Upper lobe of left lung (tissue), 6 donors: Measurements from ENCODE around the gene RASD2. TPM values are rescaled to one million over a fixed set of nuclear protein-coding genes. Genes with fewer than 3 reads are reported as not detected.
"Not testable (repeated sequence)": the region's sequence is repeated elsewhere in the genome, so short reads cannot be mapped to it uniquely, and the experiment has no call there.

Source experiments
- ATAC-seq, 2 donors: fragments of 200-7000 bp; cut with Tn5 transposase; one replicate each; pipeline ENCODE4 v1.9.1; 2022; ENCODE audit warnings: mild to moderate bottlenecking in 2 of 2, moderate library complexity in 2 of 2; ENCODE audit not compliant: low FRiP score in 2 of 2
- DNase-seq, 2 donors: peaks; one replicate each; pipeline ENCODE4 v3.0.0-alpha.2; 2019 to 2020
- H3K27ac ChIP-seq, 4 donors: fragments of 200-600 bp; sonication (generic); one replicate each; pipeline ENCODE4 v1.5.1; 2016 to 2019
- H3K27me3 ChIP-seq, 4 donors: fragments of 200-600 bp; sonication (generic); one replicate each; pipeline ENCODE4 v1.5.1; 2017 to 2019
- H3K36me3 ChIP-seq, 4 donors: fragments of 200-600 bp; sonication (generic); one replicate each; pipeline ENCODE4 v1.5.1; 2016 to 2019
- H3K4me1 ChIP-seq, 4 donors: fragments of 200-600 bp; sonication (generic); one replicate each; pipeline ENCODE4 v1.5.1; 2018 to 2019
- H3K4me3 ChIP-seq, 4 donors: fragments of 200-600 bp; sonication (generic); one replicate each; pipeline ENCODE4 v1.5.1; 2017 to 2019; ENCODE audit warnings: mild to moderate bottlenecking in 2 of 4, moderate library complexity in 1 of 4
- H3K9me3 ChIP-seq, 4 donors: fragments of 200-600 bp; sonication (generic); one replicate each; pipeline ENCODE4 v1.5.1; 2018 to 2019
- EP300 ChIP-seq, 4 donors: sonication (generic); formaldehyde crosslinking; IDR thresholded peaks; one replicate each; pipeline ENCODE4 v1.5.1; 2017; ENCODE audit warnings: antibody characterized with exemption in 4 of 4, control low read depth in 2 of 4
- POLR2A ChIP-seq, 4 donors: fragments of 450-650 bp; IDR thresholded peaks; one replicate each; pipeline ENCODE4 v1.5.1; 2016 to 2017; ENCODE audit warnings: antibody characterized with exemption in 4 of 4, mild to moderate bottlenecking in 2 of 4
- POLR2AphosphoS5 ChIP-seq, 2 donors: sonication (generic); formaldehyde crosslinking; IDR thresholded peaks; one replicate each; pipeline ENCODE4 v1.5.1; 2017; ENCODE audit warnings: antibody characterized with exemption in 2 of 2
- WGBS, 2 donors: methylation state at CpG; one replicate each; pipeline ENCODE4 v1.1.5; 2017 to 2018; 5-methylcytosine and 5-hydroxymethylcytosine counted together
- total RNA-seq, 6 donors: library from RNA; depleted of rRNA in 4 of 6; stranded (reverse); fragments of >200 nt in 4 of 6; gene quantifications; one replicate each; pipeline versions ENCODE4 v1.1.0 to v1.2.1, GENCODE V29; 2016 to 2021
- TF ChIP-seq, protein P1 (sequence below), 6 experiments: fragments of 450-650 bp in 4 of 6; fragments of 200-600 bp in 2 of 6; sonication (generic) in 2 of 6; IDR thresholded peaks; one replicate each; pipeline ENCODE4 v1.5.1; 2016 to 2019; ENCODE audit warnings: antibody characterized with exemption in 6 of 6
- donor health status: DM: no; HTN: no; CAD: no; lungs with moderate emphysema.
- donor health status: DM: no; HTN: yes; CAD: no; lungs with severe emphysema.

The RASD2 gene
- total RNA-seq, 6 donors from 2014 or later = 0.49 to 4.2 (median 1.7) TPM

- TF ChIP-seq, protein P1, sequence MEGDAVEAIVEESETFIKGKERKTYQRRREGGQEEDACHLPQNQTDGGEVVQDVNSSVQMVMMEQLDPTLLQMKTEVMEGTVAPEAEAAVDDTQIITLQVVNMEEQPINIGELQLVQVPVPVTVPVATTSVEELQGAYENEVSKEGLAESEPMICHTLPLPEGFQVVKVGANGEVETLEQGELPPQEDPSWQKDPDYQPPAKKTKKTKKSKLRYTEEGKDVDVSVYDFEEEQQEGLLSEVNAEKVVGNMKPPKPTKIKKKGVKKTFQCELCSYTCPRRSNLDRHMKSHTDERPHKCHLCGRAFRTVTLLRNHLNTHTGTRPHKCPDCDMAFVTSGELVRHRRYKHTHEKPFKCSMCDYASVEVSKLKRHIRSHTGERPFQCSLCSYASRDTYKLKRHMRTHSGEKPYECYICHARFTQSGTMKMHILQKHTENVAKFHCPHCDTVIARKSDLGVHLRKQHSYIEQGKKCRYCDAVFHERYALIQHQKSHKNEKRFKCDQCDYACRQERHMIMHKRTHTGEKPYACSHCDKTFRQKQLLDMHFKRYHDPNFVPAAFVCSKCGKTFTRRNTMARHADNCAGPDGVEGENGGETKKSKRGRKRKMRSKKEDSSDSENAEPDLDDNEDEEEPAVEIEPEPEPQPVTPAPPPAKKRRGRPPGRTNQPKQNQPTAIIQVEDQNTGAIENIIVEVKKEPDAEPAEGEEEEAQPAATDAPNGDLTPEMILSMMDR (IDR thresholded peaks at IDR 0.05) = no peak
- TF ChIP-seq POLR2A (IDR thresholded peaks at IDR 0.05) (no peak), EP300 (IDR thresholded peaks at IDR 0.05) (no peak), POLR2AphosphoS5 (IDR thresholded peaks at IDR 0.05) (no peak)
- WGBS, 2 donors = 53 to 68% methylated on average over 6 of the region's 6 CpGs
- Histone ChIP-seq H3K36me3 (no peaks in the 10 kb centered on the region), H3K27ac (no peak overlapping the region), H3K4me1 (peaks cover 0 to 9% (median 4%) of the 10 kb centered on the region in 4 donors), H3K4me3 (no peak overlapping the region), H3K9me3 (no peaks in the 10 kb centered on the region), H3K27me3 (no peaks in the 10 kb centered on the region)
- no peak for ATAC-seq
- DNase-seq = no peak
Observed at GRCh38 chr22:35496768-35497312, 43.8 kb upstream of the RASD2 start.

- no peak for ATAC-seq
- Histone ChIP-seq H3K4me1 (peaks cover 0 to 9% (median 4%) of the 10 kb centered on the region in 4 donors), H3K9me3 (no peaks in the 10 kb centered on the region), H3K4me3 (no peak overlapping the region), H3K36me3 (no peaks in the 10 kb centered on the region), H3K27ac (no peak overlapping the region), H3K27me3 (no peaks in the 10 kb centered on the region)
- TF ChIP-seq POLR2AphosphoS5 (IDR thresholded peaks at IDR 0.05) (no peak), POLR2A (IDR thresholded peaks at IDR 0.05) (no peak), EP300 (IDR thresholded peaks at IDR 0.05) (no peak)
- TF ChIP-seq, protein P1 (IDR thresholded peaks at IDR 0.05) = no peak
- WGBS, 2 donors = 62 to 63% methylated on average over 14 of the region's 14 CpGs
- DNase-seq = no peak
Observed at GRCh38 chr22:35498026-35498800, 42.4 kb upstream of the RASD2 start.

DNA sequence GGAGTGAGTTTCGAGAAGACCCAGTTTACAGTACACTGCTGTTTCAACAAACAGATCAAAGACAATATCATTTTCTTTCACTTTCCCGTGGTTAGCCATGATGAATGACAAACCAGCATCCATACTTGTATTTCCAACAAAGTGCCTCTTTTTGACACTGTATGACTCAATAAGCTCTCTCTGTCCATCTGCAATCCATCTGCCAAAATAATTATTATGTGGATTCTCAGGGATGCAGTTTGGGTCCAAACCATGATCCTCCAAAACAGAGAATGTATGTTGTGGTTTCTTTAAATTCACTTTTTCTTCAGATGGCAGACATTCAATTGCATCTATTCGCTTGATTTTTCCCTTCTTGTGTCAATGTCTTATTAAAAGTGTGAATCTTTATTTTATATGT lies 37.8 kb upstream of the RASD2 start:
- ATAC-seq (no peak), DNase-seq (no peak)
- Histone ChIP-seq H3K27me3 (no peaks in the 10 kb centered on the region), H3K36me3 (no peaks in the 10 kb centered on the region), H3K4me3 (no peak overlapping the region), H3K4me1 (peaks cover 0 to 9% (median 4%) of the 10 kb centered on the region in 4 donors), H3K27ac (no peak overlapping the region), H3K9me3 (no peaks in the 10 kb centered on the region)
- TF ChIP-seq EP300 (IDR thresholded peaks at IDR 0.05) (no peak), POLR2A (IDR thresholded peaks at IDR 0.05) (no peak), POLR2AphosphoS5 (IDR thresholded peaks at IDR 0.05) (no peak)
- 75 to 81% methylated on average over 3 of the region's 3 CpGs for WGBS, 2 donors

GRCh38 chr22:35505399-35506258 lies 35.0 kb upstream of the RASD2 start:
- H3K36me3 ChIP-seq = no peaks in the 10 kb centered on the region
- H3K4me3 ChIP-seq = no peak overlapping the region
- 52 to 70% methylated on average over 7 of the region's 7 CpGs for WGBS, 2 donors
- H3K9me3 ChIP-seq = no peaks in the 10 kb centered on the region
- DNase-seq (no peak), ATAC-seq (no peak)
- TF ChIP-seq POLR2AphosphoS5 (IDR thresholded peaks at IDR 0.05) (no peak), EP300 (IDR thresholded peaks at IDR 0.05) (no peak), POLR2A (IDR thresholded peaks at IDR 0.05) (no peak)
- TF ChIP-seq, protein P1 (IDR thresholded peaks at IDR 0.05) = no peak
- no peaks in the 10 kb centered on the region for H3K27me3 ChIP-seq
- no peak overlapping the region for H3K27ac ChIP-seq
- no peaks in the 10 kb centered on the region for H3K4me1 ChIP-seq

- H3K27me3 ChIP-seq = no peaks in the 10 kb centered on the region
- H3K27ac ChIP-seq = no peak overlapping the region
- no peaks in the 10 kb centered on the region for H3K4me1 ChIP-seq
- TF ChIP-seq, protein P1 (IDR thresholded peaks at IDR 0.05) = no peak
- TF ChIP-seq EP300 (IDR thresholded peaks at IDR 0.05) (no peak), POLR2A (IDR thresholded peaks at IDR 0.05) (no peak), POLR2AphosphoS5 (IDR thresholded peaks at IDR 0.05) (no peak)
- no peak for DNase-seq
- H3K4me3 ChIP-seq = no peak overlapping the region
- no peaks in the 10 kb centered on the region for H3K36me3 ChIP-seq
- WGBS, 2 donors = 69 to 71% methylated on average over 2 of the region's 2 CpGs
- no peaks in the 10 kb centered on the region for H3K9me3 ChIP-seq
- ATAC-seq = no peak
Observed at GRCh38 chr22:35506259-35506570, 34.4 kb upstream of the RASD2 start.

- DNase-seq, ATAC-seq, H3K4me1 ChIP-seq, H3K36me3 ChIP-seq, H3K9me3 ChIP-seq, H3K27me3 ChIP-seq, H3K4me3 ChIP-seq, H3K27ac ChIP-seq: not testable (repeated sequence)
- WGBS, 2 donors = 83 to 91% methylated on average over 7 of the region's 7 CpGs
Observed at GRCh38 chr22:35507851-35508250, 32.8 kb upstream of the RASD2 start.
